Measurements from ENCODE around the gene SGMS1. TPM values are rescaled to one million over a fixed set of nuclear protein-coding genes. Genes with fewer than 3 reads are reported as not detected.

The SGMS1 gene
- polyA plus RNA-seq, 1 of the 3 experiments (the other 2 are of a cell fraction), result 6.3 TPM

DNA sequence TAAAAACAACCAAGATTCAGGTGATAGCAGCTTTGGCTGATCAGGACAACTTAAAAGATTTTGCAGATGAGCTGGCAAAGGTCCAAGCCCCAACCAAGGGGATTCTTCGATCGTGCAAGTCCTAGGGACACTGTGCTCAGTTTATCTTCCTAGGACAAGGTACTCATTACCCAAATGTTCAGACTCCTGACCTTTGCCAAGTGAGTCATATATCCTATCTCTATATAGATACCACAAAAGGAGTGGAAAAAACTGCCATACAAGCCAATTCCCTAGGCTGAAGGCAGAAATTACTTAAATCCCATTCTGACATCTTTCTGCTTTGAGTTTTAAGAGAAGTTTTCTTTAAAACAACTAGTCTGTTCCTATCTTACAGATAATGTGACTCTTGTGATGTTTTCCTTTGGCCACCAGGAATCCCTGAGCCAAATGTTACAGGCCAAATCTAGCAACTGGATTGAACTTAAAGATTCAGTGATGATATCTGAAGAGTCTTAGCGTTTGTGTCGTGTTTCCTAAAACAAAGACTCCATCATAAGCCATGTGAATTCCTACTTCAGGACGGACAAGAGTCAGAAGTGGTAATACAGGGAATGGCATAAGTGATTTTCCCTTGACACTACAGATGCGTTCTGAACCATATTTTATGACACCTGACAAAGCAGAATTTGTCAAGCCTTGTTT, 229.8 kb downstream of the SGMS1 start (continued):
- no peak for TF ChIP-seq TAF1 (IDR thresholded peaks at IDR 0.05; ENCODE audit: borderline replicate concordance, low read depth, low read length)
- TF ChIP-seq FOSL2 (IDR thresholded peaks at IDR 0.05; ENCODE audit: borderline replicate concordance, low read depth), result peak; percentile 42; the same call in 1 of the 2 replicates
- TF ChIP-seq, protein P1, sequence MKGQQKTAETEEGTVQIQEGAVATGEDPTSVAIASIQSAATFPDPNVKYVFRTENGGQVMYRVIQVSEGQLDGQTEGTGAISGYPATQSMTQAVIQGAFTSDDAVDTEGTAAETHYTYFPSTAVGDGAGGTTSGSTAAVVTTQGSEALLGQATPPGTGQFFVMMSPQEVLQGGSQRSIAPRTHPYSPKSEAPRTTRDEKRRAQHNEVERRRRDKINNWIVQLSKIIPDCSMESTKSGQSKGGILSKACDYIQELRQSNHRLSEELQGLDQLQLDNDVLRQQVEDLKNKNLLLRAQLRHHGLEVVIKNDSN (IDR thresholded peaks at IDR 0.05; ENCODE audit: borderline replicate concordance, low read depth), result no peak
- TF ChIP-seq, protein P2, sequence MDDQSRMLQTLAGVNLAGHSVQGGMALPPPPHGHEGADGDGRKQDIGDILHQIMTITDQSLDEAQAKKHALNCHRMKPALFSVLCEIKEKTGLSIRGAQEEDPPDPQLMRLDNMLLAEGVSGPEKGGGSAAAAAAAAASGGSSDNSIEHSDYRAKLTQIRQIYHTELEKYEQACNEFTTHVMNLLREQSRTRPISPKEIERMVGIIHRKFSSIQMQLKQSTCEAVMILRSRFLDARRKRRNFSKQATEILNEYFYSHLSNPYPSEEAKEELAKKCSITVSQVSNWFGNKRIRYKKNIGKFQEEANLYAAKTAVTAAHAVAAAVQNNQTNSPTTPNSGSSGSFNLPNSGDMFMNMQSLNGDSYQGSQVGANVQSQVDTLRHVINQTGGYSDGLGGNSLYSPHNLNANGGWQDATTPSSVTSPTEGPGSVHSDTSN (IDR thresholded peaks at IDR 0.05), result no peak
- TF ChIP-seq JUND (IDR thresholded peaks at IDR 0.05), result peak; percentile 21; the same call in 1 of the 2 replicates
- no peak for TF ChIP-seq POLR2AphosphoS5 (IDR thresholded peaks at IDR 0.05; ENCODE audit: low read depth, low read length)
- TF ChIP-seq SMC3 (IDR thresholded peaks at IDR 0.05; ENCODE audit: low read depth, low read length), result no peak
- TF ChIP-seq RCOR1 (IDR thresholded peaks at IDR 0.05; ENCODE audit: low read length), result no peak
- TF ChIP-seq, protein P3, sequence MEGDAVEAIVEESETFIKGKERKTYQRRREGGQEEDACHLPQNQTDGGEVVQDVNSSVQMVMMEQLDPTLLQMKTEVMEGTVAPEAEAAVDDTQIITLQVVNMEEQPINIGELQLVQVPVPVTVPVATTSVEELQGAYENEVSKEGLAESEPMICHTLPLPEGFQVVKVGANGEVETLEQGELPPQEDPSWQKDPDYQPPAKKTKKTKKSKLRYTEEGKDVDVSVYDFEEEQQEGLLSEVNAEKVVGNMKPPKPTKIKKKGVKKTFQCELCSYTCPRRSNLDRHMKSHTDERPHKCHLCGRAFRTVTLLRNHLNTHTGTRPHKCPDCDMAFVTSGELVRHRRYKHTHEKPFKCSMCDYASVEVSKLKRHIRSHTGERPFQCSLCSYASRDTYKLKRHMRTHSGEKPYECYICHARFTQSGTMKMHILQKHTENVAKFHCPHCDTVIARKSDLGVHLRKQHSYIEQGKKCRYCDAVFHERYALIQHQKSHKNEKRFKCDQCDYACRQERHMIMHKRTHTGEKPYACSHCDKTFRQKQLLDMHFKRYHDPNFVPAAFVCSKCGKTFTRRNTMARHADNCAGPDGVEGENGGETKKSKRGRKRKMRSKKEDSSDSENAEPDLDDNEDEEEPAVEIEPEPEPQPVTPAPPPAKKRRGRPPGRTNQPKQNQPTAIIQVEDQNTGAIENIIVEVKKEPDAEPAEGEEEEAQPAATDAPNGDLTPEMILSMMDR (IDR thresholded peaks at IDR 0.05), result no peak; the same call in 1 of the 2 replicates
- TF ChIP-seq SIN3A (IDR thresholded peaks at IDR 0.05; ENCODE audit: borderline replicate concordance, low read depth, low read length), result no peak
- TF ChIP-seq EZH2phosphoT487 (IDR thresholded peaks at IDR 0.05; ENCODE audit: borderline replicate concordance, low read depth), result no peak
- TF ChIP-seq FOXJ3 (CRISPR knock-in tag; IDR thresholded peaks at IDR 0.05), result no peak
- TF ChIP-seq, protein P4, sequence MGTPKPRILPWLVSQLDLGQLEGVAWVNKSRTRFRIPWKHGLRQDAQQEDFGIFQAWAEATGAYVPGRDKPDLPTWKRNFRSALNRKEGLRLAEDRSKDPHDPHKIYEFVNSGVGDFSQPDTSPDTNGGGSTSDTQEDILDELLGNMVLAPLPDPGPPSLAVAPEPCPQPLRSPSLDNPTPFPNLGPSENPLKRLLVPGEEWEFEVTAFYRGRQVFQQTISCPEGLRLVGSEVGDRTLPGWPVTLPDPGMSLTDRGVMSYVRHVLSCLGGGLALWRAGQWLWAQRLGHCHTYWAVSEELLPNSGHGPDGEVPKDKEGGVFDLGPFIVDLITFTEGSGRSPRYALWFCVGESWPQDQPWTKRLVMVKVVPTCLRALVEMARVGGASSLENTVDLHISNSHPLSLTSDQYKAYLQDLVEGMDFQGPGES (IDR thresholded peaks at IDR 0.05; ENCODE audit: low read depth, low read length), result no peak

DNA sequence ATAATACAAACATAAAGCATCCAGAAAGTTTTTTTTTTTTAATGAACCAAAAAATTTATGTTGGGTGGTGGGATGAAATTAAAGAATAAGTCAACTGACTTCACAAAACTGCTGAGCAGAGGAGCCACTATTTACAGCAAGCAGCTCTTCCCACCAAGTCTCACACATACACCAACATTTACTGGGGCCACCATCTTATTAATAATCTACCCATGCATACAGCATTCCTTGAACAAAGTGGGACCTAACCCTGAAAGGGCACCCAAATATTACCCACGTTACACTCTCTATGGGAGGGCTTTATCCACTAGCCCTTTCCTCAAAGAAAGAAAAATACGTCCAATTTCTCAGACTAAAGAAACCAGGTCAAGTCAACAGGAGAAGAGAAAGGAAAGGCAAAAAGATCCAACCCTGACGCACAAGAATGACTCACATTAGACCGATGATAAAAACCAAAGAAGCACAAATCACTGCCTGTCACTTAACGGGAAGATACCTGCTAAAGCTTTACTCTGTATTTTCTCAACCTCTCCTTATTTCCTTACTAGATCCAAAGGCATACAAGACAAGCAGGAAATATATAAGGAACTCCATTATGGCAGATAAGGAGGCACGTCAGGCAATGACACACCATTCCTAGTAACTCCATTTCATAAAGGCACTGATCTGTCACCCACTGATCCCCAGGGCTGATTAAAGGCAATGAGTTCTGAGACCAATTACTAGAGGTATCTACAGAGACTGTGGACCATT, 230.6 kb downstream of the SGMS1 start:
- Histone ChIP-seq H3K9ac (no peak overlapping the region), H3K4me2 (peak overlapping the region; percentile 45), H3K9me2 (no peaks in the 10 kb centered on the region), H3K27ac (ENCODE audit: low read depth in 2 of 2, low read length in 1 of 2) (peak overlapping the region in 1 of 2 experiments; percentile 72; a peak in 2 of 4 replicates), H2AFZ (ENCODE audit: low read depth) (no peak overlapping the region), H3K79me2 (ENCODE audit: insufficient read depth) (peaks cover 56% of the 10 kb centered on the region), H4K20me1 (ENCODE audit: insufficient read depth) (no peaks in the 10 kb centered on the region; the same call in 1 of the 2 replicates), H3K27me3 (ENCODE audit: insufficient read depth) (no peaks in the 10 kb centered on the region), H3F3A (replicated peaks; ENCODE audit: insufficient read depth) (peaks cover 13% of the 10 kb centered on the region), H3K4me3 (ENCODE audit: low read depth in 2 of 2, low read length in 1 of 2) (no peak overlapping the region), H3K9me3 (no peaks in the 10 kb centered on the region), H3K36me3 (replicated peaks in 1 of 2; ENCODE audit: control insufficient read depth in 1 of 2, insufficient read depth in 2 of 2, low read length in 1 of 2) (peaks cover 0 to 3% of the 10 kb centered on the region in 2 experiments), H3K4me1 (ENCODE audit: control insufficient read depth in 1 of 2, insufficient read depth in 2 of 2, low read depth in 1 of 2, low read length in 1 of 2) (peaks cover 0 to 13% of the 10 kb centered on the region in 2 experiments; a peak in 2 of 4 replicates)
- POLR2A ChIA-PET, result no interaction called here
- DNase-seq, result no peak
- WGBS (ENCODE audit: low lambda C conversion rate), result 60% methylated on average over 6 of the region's 6 CpGs
- TF ChIP-seq FOSL2 (IDR thresholded peaks at IDR 0.05; ENCODE audit: borderline replicate concordance, low read depth) (peak; percentile 56; the same call in 1 of the 2 replicates), FOXM1 (IDR thresholded peaks at IDR 0.05; ENCODE audit: low read depth) (no peak), EP300 (IDR thresholded peaks at IDR 0.05; ENCODE audit: borderline replicate concordance in 1 of 2, low read depth in 1 of 2, low read length in 1 of 2) (no peak), MEF2A (IDR thresholded peaks at IDR 0.05; ENCODE audit: borderline replicate concordance, low read depth) (no peak), POLR2AphosphoS5 (IDR thresholded peaks at IDR 0.05; ENCODE audit: low read depth, low read length) (no peak), SIN3A (IDR thresholded peaks at IDR 0.05; ENCODE audit: borderline replicate concordance, low read depth, low read length) (no peak), JUND (IDR thresholded peaks at IDR 0.05) (peak; percentile 39; the same call in 1 of the 2 replicates), TCF12 (IDR thresholded peaks at IDR 0.05) (peak; percentile 58)
- TF ChIP-seq, protein P2 (IDR thresholded peaks at IDR 0.05), result peak; percentile 80
- TF ChIP-seq, protein P5, sequence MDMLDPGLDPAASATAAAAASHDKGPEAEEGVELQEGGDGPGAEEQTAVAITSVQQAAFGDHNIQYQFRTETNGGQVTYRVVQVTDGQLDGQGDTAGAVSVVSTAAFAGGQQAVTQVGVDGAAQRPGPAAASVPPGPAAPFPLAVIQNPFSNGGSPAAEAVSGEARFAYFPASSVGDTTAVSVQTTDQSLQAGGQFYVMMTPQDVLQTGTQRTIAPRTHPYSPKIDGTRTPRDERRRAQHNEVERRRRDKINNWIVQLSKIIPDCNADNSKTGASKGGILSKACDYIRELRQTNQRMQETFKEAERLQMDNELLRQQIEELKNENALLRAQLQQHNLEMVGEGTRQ (IDR thresholded peaks at IDR 0.05; ENCODE audit: borderline replicate concordance, low read depth, low read length), result no peak
- CTCF ChIA-PET, result no interaction called here
